Astrocyte (in vitro differentiated cells and primary cell): ENCODE data around the gene PDE8A. TPM values are rescaled to one million over a fixed set of nuclear protein-coding genes. Genes with fewer than 3 reads are reported as not detected.

Source experiments
- DNase-seq: peaks from one replicate; pipeline ENCODE4 v3.0.0-alpha.2; 2010; ENCODE audit warnings: low read depth
- FAIRE-seq: peaks from 2 replicates; lab custom pipeline; 2011; peaks lifted over from hg19 to GRCh38; lab: Jason Lieb, UNC
- H2AFZ ChIP-seq: 2 replicates; pipeline ENCODE4 v1.6.0; 2012; ENCODE audit warnings: low read depth, low read length, inconsistent platforms
- H3K27ac ChIP-seq: 2 replicates; pipeline ENCODE4 v1.5.1; 2011; ENCODE audit warnings: low read depth, low read length, inconsistent platforms
- H3K27me3 ChIP-seq: 2 replicates; pipeline ENCODE4 v1.6.0; 2011; ENCODE audit warnings: low read length, inconsistent platforms; ENCODE audit not compliant: insufficient read depth
- H3K36me3 ChIP-seq: 2 replicates; pipeline ENCODE4 v1.5.1; 2011; ENCODE audit warnings: low read length, inconsistent platforms; ENCODE audit not compliant: insufficient read depth
- H3K4me1 ChIP-seq: 2 replicates; pipeline ENCODE4 v1.5.1; 2011; ENCODE audit warnings: low read length, inconsistent platforms; ENCODE audit not compliant: insufficient read depth
- H3K4me2 ChIP-seq: 2 replicates; pipeline ENCODE4 v1.6.0; 2012; ENCODE audit warnings: low read length, inconsistent platforms
- H3K4me3 ChIP-seq: 2 replicates; pipeline ENCODE4 v1.5.1; 2011; ENCODE audit warnings: low read depth, mild to moderate bottlenecking, low read length, inconsistent platforms; ENCODE audit not compliant: insufficient read depth
- H3K79me2 ChIP-seq: 2 replicates; pipeline ENCODE4 v1.6.0; 2012; ENCODE audit warnings: mild to moderate bottlenecking, low read length, inconsistent platforms; ENCODE audit not compliant: insufficient read depth
- H3K9ac ChIP-seq: 2 replicates; pipeline ENCODE4 v1.6.0; 2012; ENCODE audit warnings: mild to moderate bottlenecking, low read length, inconsistent platforms
- H3K9me3 ChIP-seq: 2 replicates; pipeline ENCODE4 v1.5.1; 2012; ENCODE audit warnings: low read depth, mild to moderate bottlenecking, low read length, inconsistent platforms; ENCODE audit not compliant: insufficient read depth
- H4K20me1 ChIP-seq: 2 replicates; pipeline ENCODE4 v1.6.0; 2012; ENCODE audit warnings: low read length, inconsistent platforms; ENCODE audit not compliant: insufficient read depth
- H3K27ac Mint-ChIP-seq: one replicate; pipeline ENCODE4 v1.8.0; 2021; ENCODE audit warnings: mild to moderate bottlenecking, mixed read lengths; ENCODE audit not compliant: unreplicated experiment
- H3K27me3 Mint-ChIP-seq: one replicate; pipeline ENCODE4 v1.8.0; 2021; ENCODE audit warnings: low read depth, mixed read lengths; ENCODE audit not compliant: unreplicated experiment
- H3K36me3 Mint-ChIP-seq: one replicate; pipeline ENCODE4 v1.8.0; 2021; ENCODE audit warnings: low read depth, mixed read lengths; ENCODE audit not compliant: unreplicated experiment
- H3K4me1 Mint-ChIP-seq: one replicate; pipeline ENCODE4 v1.8.0; 2021; ENCODE audit warnings: low read depth, mixed read lengths; ENCODE audit not compliant: unreplicated experiment
- H3K4me3 Mint-ChIP-seq: one replicate; pipeline ENCODE4 v1.8.0; 2021; ENCODE audit warnings: mild to moderate bottlenecking, moderate library complexity, mixed read lengths; ENCODE audit not compliant: unreplicated experiment
- H3K9me3 Mint-ChIP-seq: one replicate; pipeline ENCODE4 v1.8.0; 2021; ENCODE audit warnings: mild to moderate bottlenecking, mixed read lengths; ENCODE audit not compliant: unreplicated experiment
- CTCF ChIP-seq: IDR thresholded peaks from 2 replicates; pipeline ENCODE4 v1.5.1; 2011; ENCODE audit warnings: low read depth, mild to moderate bottlenecking, inconsistent platforms, low read length, moderate library complexity; ENCODE audit not compliant: insufficient read depth
- EZH2 ChIP-seq: IDR thresholded peaks from 2 replicates; pipeline ENCODE4 v1.6.1; 2012; ENCODE audit warnings: mild to moderate bottlenecking, low read length, inconsistent platforms; ENCODE audit not compliant: insufficient read depth
- total RNA-seq: library from RNA; stranded (reverse); gene quantifications from 2 replicates; pipeline ENCODE4 v1.2.1, GENCODE V29; 2021

The PDE8A gene
- total RNA-seq, 1 donor from 2014 or later: 18.0 TPM

GRCh38 chr15:84942456-84942855 lies 39.2 kb upstream of the PDE8A start:
- H3K4me1 Mint-ChIP-seq: no peaks in the 10 kb centered on the region
- H3K36me3 Mint-ChIP-seq: no peaks in the 10 kb centered on the region
- Histone ChIP-seq H3K4me3 (no peak overlapping the region), H3K4me1 (no peaks in the 10 kb centered on the region), H3K9ac (no peak overlapping the region), H4K20me1 (no peaks in the 10 kb centered on the region), H3K27me3 (no peaks in the 10 kb centered on the region), H3K9me3 (no peaks in the 10 kb centered on the region), H2AFZ (no peak overlapping the region), H3K79me2 (no peaks in the 10 kb centered on the region), H3K27ac (no peak overlapping the region), H3K4me2 (no peak overlapping the region), H3K36me3 (no peaks in the 10 kb centered on the region)
- H3K27ac Mint-ChIP-seq: no peak overlapping the region
- H3K27me3 Mint-ChIP-seq: peaks cover 4% of the 10 kb centered on the region
- H3K9me3 Mint-ChIP-seq: no peaks in the 10 kb centered on the region
- DNase-seq (no peak), FAIRE-seq (no peak)
- no peak overlapping the region for H3K4me3 Mint-ChIP-seq
- TF ChIP-seq CTCF: no peak
- no peak for TF ChIP-seq EZH2

GRCh38 chr15:84944311-84944710 lies 37.3 kb upstream of the PDE8A start:
- Histone ChIP-seq H3K36me3 (no peaks in the 10 kb centered on the region), H4K20me1 (no peaks in the 10 kb centered on the region), H3K4me2 (no peak overlapping the region), H3K27me3 (no peaks in the 10 kb centered on the region), H3K4me1 (peaks cover 16% of the 10 kb centered on the region), H3K27ac (no peak overlapping the region), H3K9ac (no peak overlapping the region), H2AFZ (no peak overlapping the region), H3K4me3 (no peak overlapping the region), H3K79me2 (no peaks in the 10 kb centered on the region), H3K9me3 (no peaks in the 10 kb centered on the region)
- FAIRE-seq (no peak), DNase-seq (no peak)
- TF ChIP-seq EZH2: no peak
- TF ChIP-seq CTCF: no peak
- Mint-ChIP-seq H3K36me3 (no peaks in the 10 kb centered on the region), H3K27me3 (peaks cover 3% of the 10 kb centered on the region), H3K4me1 (peaks cover 11% of the 10 kb centered on the region), H3K27ac (no peak overlapping the region), H3K4me3 (no peak overlapping the region), H3K9me3 (no peaks in the 10 kb centered on the region)

DNA sequence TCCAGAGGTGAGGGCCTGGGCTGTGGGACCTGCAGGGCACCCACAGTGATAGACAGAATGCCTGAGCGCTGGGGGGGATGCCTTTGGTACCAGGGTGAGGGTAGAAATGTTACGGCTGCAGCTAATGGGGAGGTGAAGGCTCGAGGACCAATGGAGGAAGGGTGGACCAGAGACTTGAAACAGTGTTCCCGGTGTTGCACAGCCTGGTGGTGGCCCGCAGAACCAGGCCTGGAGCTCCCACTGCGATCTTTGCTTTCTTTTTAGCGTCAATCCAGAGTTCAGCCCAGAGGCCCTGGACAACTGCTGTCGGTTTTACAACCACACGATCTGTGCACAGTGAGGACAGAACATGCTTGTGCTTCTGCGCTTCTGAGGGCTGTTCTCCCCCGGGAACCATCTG lies 36.8 kb upstream of the PDE8A start:
- no peak overlapping the region for H3K27ac Mint-ChIP-seq

More for the DNA sequence above, 36.8 kb upstream of the PDE8A start:
- Mint-ChIP-seq H3K4me1 (peaks cover 11% of the 10 kb centered on the region), H3K4me3 (no peak overlapping the region), H3K9me3 (no peaks in the 10 kb centered on the region), H3K36me3 (no peaks in the 10 kb centered on the region), H3K27me3 (peaks cover 3% of the 10 kb centered on the region)
- no peak for DNase-seq
- Histone ChIP-seq H3K36me3 (no peaks in the 10 kb centered on the region), H3K9ac (no peak overlapping the region), H3K27ac (no peak overlapping the region), H3K27me3 (no peaks in the 10 kb centered on the region), H2AFZ (no peak overlapping the region), H4K20me1 (no peaks in the 10 kb centered on the region), H3K4me3 (no peak overlapping the region), H3K4me1 (peaks cover 16% of the 10 kb centered on the region), H3K79me2 (no peaks in the 10 kb centered on the region), H3K9me3 (no peaks in the 10 kb centered on the region), H3K4me2 (no peak overlapping the region)
- FAIRE-seq: no peak
- no peak for TF ChIP-seq EZH2
- TF ChIP-seq CTCF: no peak
